ENCODE measurements around the gene SIX3.
A peak's percentile ranks its signal among the peaks of the same experiment; 100 is the strongest.

DNA sequence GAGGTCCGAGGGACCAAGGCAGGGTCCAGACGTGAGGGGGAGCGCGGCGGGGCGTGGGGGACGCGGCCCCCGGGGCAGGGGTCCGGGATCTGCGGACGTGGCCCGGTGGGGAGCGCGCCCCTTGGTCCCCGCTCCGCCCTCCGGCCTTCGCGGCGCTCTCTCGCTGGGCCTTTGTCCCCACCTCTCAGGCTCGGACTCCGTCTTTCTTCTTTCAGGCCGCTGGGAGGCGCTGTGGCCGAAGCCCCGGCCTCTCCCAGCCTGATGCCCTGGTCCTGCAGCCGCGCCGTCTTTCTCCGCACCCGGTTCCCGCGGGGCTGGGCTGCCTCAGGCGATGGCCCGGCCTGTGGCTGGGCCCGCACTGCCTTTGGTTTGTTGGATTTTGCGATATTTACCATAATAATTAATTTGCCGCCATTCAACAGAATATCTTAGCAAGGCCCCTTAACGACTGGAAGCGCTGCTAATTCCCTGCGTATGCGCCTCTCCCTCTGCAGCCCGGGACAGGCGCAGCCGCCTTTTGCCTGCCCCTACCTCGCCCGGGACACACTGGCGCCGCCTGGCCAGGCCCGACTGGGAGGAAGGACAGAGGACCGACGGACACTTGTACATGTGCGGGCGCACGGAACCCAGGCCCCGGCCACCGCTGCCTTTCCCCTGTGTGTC is 10.8 kb downstream of the SIX3 start:
- TF ChIP-seq NFYB (CRISPR knock-in tag; conservative IDR thresholded peaks at IDR 0.05; ENCODE audit: low read depth): no peak
- TF ChIP-seq, protein P1, sequence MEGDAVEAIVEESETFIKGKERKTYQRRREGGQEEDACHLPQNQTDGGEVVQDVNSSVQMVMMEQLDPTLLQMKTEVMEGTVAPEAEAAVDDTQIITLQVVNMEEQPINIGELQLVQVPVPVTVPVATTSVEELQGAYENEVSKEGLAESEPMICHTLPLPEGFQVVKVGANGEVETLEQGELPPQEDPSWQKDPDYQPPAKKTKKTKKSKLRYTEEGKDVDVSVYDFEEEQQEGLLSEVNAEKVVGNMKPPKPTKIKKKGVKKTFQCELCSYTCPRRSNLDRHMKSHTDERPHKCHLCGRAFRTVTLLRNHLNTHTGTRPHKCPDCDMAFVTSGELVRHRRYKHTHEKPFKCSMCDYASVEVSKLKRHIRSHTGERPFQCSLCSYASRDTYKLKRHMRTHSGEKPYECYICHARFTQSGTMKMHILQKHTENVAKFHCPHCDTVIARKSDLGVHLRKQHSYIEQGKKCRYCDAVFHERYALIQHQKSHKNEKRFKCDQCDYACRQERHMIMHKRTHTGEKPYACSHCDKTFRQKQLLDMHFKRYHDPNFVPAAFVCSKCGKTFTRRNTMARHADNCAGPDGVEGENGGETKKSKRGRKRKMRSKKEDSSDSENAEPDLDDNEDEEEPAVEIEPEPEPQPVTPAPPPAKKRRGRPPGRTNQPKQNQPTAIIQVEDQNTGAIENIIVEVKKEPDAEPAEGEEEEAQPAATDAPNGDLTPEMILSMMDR (IDR thresholded peaks at IDR 0.05): peak; percentile 84
- TF ChIP-seq ELF4 (CRISPR knock-in tag; IDR thresholded peaks at IDR 0.05; ENCODE audit: low read depth): no peak
- TF ChIP-seq, protein P2, sequence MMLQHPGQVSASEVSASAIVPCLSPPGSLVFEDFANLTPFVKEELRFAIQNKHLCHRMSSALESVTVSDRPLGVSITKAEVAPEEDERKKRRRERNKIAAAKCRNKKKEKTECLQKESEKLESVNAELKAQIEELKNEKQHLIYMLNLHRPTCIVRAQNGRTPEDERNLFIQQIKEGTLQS (CRISPR knock-in tag; conservative IDR thresholded peaks at IDR 0.05): no peak
- no peak for TF ChIP-seq ZNF232 (CRISPR knock-in tag; IDR thresholded peaks at IDR 0.05)
